HG03196 (cell line): ENCODE results near the gene SOX5.

ENCODE experiments used
- ATAC-seq: cut with Tn5 transposase; IDR thresholded peaks from one replicate; pipeline ENCODE4 v1.9.1; 2021; ENCODE audit not compliant: unreplicated experiment

The SOX5 gene

GRCh38 chr12:23949348-23950209, at the start of gene SOX5:
SOX5 (minus strand) TSS chr12:23949670; CDS start chr12:23949601, 69 bp downstream.
- no peak for ATAC-seq

- ATAC-seq: no peak
These were observed 37.6 kb upstream of the SOX5 start for GRCh38 chr12:23987046-23987445.

GRCh38 chr12:23980826-23981225, 31.4 kb upstream of the SOX5 start:
- no peak for ATAC-seq

- ATAC-seq: no peak
These were observed 15.3 kb upstream of the SOX5 start for GRCh38 chr12:23964812-23965211.

GRCh38 chr12:23959826-23960225, 10.4 kb upstream of the SOX5 start:
- no peak for ATAC-seq

- ATAC-seq: no peak
These were observed 4.9 kb upstream of the SOX5 start for GRCh38 chr12:23954332-23954731.

- ATAC-seq: no peak
These were observed 2.6 kb upstream of the SOX5 start for GRCh38 chr12:23952071-23952470.

GRCh38 chr12:23950775-23951451, 1.4 kb upstream of the SOX5 start:
- ATAC-seq: no peak

GRCh38 chr12:23950210-23950774, 822 bp upstream of the SOX5 start:
- ATAC-seq: no peak

- no peak for ATAC-seq
These were observed 1.2 kb downstream of the SOX5 start for GRCh38 chr12:23948291-23948690.

GRCh38 chr12:23947395-23947794, 2.1 kb downstream of the SOX5 start:
- no peak for ATAC-seq

GRCh38 chr12:23945249-23945648, 4.2 kb downstream of the SOX5 start:
- no peak for ATAC-seq

- no peak for ATAC-seq
These were observed 5.4 kb downstream of the SOX5 start for GRCh38 chr12:23944067-23944466.

GRCh38 chr12:23942841-23943240, 6.6 kb downstream of the SOX5 start:
- no peak for ATAC-seq

GRCh38 chr12:23941780-23942179, 7.7 kb downstream of the SOX5 start:
- ATAC-seq: no peak

GRCh38 chr12:23938422-23938821, 11.0 kb downstream of the SOX5 start:
- ATAC-seq: no peak

- no peak for ATAC-seq
These were observed 18.3 kb downstream of the SOX5 start for GRCh38 chr12:23931176-23931575.

- ATAC-seq: no peak
These were observed 18.9 kb downstream of the SOX5 start for GRCh38 chr12:23930599-23930998.

GRCh38 chr12:23929906-23930305, 19.6 kb downstream of the SOX5 start:
- ATAC-seq: no peak

- no peak for ATAC-seq
These were observed 21.6 kb downstream of the SOX5 start for GRCh38 chr12:23927907-23928306.

GRCh38 chr12:23921099-23921856, 28.2 kb downstream of the SOX5 start:
- no peak for ATAC-seq
